A549 treated with AZD2906 at 1 μM for 4 hours (cell line): ENCODE measurements around the gene CCDC141. TPM values are rescaled to one million over a fixed set of nuclear protein-coding genes. Genes with fewer than 3 reads are reported as not detected.

Experiments used
- total RNA-seq: library from RNA; stranded (reverse); fragments of 200-300 nt; extraction: Qiagen RNA extraction; gene quantifications from 5 replicates; pipeline ENCODE4 v1.2.3, GENCODE V29; 2022

The CCDC141 gene, protein sequence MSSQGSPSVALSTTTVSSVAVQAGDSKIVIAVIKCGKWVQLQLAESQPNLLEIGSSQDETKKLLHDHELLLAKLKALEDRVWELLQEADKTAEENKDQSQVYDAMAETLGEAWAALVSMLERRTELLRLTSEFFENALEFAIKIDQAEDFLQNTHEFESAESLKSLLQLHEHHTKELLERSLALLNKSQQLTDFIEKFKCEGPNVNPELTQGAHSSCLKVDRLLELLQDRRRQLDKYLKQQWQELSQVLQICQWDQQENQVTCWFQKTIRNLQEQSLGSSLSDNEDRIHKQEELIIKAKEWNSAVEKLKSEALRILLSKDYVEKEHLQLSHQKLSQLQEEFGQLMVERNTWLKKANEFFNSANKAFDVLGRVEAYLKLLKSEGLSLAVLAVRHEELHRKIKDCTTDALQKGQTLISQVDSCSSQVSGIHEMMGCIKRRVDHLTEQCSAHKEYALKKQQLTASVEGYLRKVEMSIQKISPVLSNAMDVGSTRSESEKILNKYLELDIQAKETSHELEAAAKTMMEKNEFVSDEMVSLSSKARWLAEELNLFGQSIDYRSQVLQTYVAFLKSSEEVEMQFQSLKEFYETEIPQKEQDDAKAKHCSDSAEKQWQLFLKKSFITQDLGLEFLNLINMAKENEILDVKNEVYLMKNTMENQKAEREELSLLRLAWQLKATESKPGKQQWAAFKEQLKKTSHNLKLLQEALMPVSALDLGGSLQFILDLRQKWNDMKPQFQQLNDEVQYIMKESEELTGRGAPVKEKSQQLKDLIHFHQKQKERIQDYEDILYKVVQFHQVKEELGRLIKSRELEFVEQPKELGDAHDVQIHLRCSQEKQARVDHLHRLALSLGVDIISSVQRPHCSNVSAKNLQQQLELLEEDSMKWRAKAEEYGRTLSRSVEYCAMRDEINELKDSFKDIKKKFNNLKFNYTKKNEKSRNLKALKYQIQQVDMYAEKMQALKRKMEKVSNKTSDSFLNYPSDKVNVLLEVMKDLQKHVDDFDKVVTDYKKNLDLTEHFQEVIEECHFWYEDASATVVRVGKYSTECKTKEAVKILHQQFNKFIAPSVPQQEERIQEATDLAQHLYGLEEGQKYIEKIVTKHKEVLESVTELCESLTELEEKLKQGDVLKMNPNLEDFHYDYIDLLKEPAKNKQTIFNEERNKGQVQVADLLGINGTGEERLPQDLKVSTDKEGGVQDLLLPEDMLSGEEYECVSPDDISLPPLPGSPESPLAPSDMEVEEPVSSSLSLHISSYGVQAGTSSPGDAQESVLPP (N-terminal part only)
- 0.02 TPM in 1 of 5 replicates, not detected in the others for total RNA-seq

DNA sequence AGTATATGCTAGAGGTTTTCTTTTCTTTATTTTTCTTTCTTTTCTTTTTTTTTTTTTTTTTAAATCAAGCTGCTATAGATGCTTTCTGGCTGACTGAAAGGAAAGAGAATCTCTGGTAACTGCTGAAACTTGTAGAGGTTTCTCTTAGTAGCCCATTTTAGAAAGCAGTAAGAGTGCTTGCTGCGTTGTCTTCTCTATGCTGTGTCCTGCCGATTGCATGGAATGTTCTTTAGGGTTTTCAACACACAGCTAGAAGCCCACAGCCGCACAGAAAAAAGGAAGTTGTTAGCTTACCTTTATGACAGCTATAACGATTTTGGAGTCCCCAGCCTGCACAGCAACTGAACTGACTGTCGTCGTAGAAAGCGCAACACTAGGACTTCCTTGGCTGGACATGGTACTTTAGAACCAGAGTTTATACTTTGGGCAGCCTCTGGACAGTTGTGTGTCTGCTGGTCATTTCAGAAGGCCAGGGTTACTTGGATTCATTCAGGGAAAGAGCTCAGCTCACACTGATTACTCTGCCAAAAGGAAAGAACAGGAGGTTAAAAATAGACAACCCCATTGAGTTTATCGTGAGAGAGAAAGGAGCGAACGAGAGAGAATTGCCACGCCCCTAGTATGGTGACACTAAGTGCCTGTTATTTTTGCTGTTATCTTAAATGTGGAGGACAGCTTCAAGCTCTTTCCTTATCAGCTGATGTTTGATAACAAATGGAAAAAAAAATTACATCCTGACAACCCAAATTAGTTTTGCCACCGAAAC is at the start of gene CCDC141:
TSS of gene CCDC141 (minus strand) at position 592 of the 766 bp plus-strand sequence. CDS start at position 396, 196 bp downstream.

DNA sequence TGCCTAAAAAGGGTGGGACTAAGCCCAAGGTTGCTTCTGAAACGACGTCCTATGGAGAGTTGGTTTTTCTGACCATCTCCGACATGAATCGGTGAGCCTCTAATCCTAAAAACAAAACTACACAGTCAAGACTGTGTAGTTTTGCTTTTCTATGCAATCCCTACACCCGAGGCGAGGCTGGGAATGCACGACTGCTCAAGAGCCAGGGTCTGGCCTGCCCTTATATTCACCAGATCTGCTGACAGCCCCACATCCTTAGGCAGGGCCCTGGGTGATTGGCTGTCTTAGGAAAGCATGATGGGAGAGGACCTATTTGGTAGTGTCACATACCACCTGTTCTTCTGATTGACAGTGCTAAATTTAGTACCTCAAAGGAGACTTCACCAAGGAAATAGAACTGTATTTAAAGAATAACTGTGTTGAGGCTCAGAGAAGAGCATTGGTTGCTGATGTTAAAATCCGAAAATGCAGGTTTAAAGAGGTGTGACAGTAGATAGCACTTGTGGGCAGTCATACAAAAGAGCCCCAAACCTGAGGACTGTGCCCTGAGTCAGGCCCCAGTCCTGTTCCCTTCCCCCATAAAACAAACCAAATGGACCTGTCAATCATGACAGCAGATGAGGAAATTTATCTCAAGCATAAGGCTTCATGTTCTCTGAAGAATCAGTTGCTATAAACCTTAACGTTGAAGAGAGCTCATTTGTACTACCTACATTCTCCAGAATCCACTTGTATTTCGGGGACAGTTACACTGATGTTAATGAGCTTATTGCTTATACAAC is 242.5 kb downstream of the CCDC141 start, which contains the start of gene TTN:
TSS of gene TTN (minus strand) at position 197 of the 782 bp plus-strand sequence. CDS start 2,781 bp downstream, outside the sequence.

Other genes with a start within 250 kb of the CCDC141 start
- under 0.01 to 0.05 TPM (median 0.01 TPM) in 5 replicates for gene TTN, start 242.7 kb downstream of the CCDC141 start, total RNA-seq
- gene SESTD1, start 214.7 kb upstream of the CCDC141 start, total RNA-seq = 20.5 to 31.9 TPM (median 28.1 TPM) in 5 replicates